Fibroblast of lung (primary cell): Measurements from ENCODE around the gene UGT1A5. TPM values are rescaled to one million over a fixed set of nuclear protein-coding genes. Genes with fewer than 3 reads are reported as not detected.

ENCODE experiments used
- DNase-seq, 2 donors: peaks; one replicate each; pipeline versions ENCODE4 v3.0.0 to v3.0.0-alpha.2; 2010; ENCODE audit warnings: low read depth in 2 of 2
- H2AFZ ChIP-seq: 2 replicates; pipeline ENCODE4 v1.5.1; 2012; ENCODE audit warnings: low read length, control low read depth, inconsistent platforms
- H3K27ac ChIP-seq: 2 replicates; pipeline ENCODE4 v1.5.1; 2011; ENCODE audit warnings: low read length, control low read depth; ENCODE audit not compliant: insufficient read depth
- H3K27me3 ChIP-seq: 2 replicates; pipeline ENCODE4 v1.5.1; 2011; ENCODE audit warnings: mild to moderate bottlenecking, low read length; ENCODE audit not compliant: control insufficient read depth, insufficient read depth
- H3K36me3 ChIP-seq: 2 replicates; pipeline ENCODE4 v1.5.1; 2011; ENCODE audit warnings: low read length; ENCODE audit not compliant: control insufficient read depth, insufficient read depth
- H3K4me1 ChIP-seq: 2 replicates; pipeline ENCODE4 v1.5.1; 2011; ENCODE audit warnings: low read length; ENCODE audit not compliant: control insufficient read depth, insufficient read depth; ENCODE audit errors: extremely low read depth
- H3K4me2 ChIP-seq: 2 replicates; pipeline ENCODE4 v1.5.1; 2011; ENCODE audit warnings: low read length, control low read depth; ENCODE audit not compliant: insufficient read depth; ENCODE audit errors: extremely low read depth
- H3K4me3 ChIP-seq, 4 experiments: fragments of 200-600 bp in 1 of 4; sonication (generic) in 1 of 4; replicated peaks in 1 of 4; 2 replicates each; pipeline ENCODE4 v1.5.1; 2011 to 2016; ENCODE audit warnings: low read length in 4 of 4, low read depth in 3 of 4, mild to moderate bottlenecking in 3 of 4, control low read depth in 2 of 4, inconsistent platforms in 1 of 4, mixed read lengths in 1 of 4; ENCODE audit not compliant: insufficient read depth in 1 of 4; ENCODE audit errors: control extremely low read depth in 1 of 4
- H3K79me2 ChIP-seq: 2 replicates; pipeline ENCODE4 v1.5.1; 2012; ENCODE audit warnings: mild to moderate bottlenecking, low read length, inconsistent platforms; ENCODE audit not compliant: control insufficient read depth, insufficient read depth
- H3K9ac ChIP-seq: 2 replicates; pipeline ENCODE4 v1.5.1; 2011; ENCODE audit warnings: mild to moderate bottlenecking, low read length, control low read depth; ENCODE audit not compliant: insufficient read depth
- H3K9me3 ChIP-seq: 2 replicates; pipeline ENCODE4 v1.5.1; 2012; ENCODE audit warnings: low read depth, low read length; ENCODE audit not compliant: control insufficient read depth, insufficient read depth
- H4K20me1 ChIP-seq: 2 replicates; pipeline ENCODE4 v1.5.1; 2011; ENCODE audit warnings: low read length; ENCODE audit not compliant: control insufficient read depth, insufficient read depth; ENCODE audit errors: extremely low read depth
- EZH2 ChIP-seq: IDR thresholded peaks from 2 replicates; pipeline ENCODE4 v1.5.1; 2012; ENCODE audit warnings: low read length, control low read depth, mild to moderate bottlenecking; ENCODE audit errors: missing control alignments
- polyA plus RNA-seq, 2 donors: library from polyadenylated mRNA; depleted of rRNA in 1 of 2; stranded (reverse) in 1 of 2; unstranded in 1 of 2; fragments of >200 nt; gene quantifications; 2 replicates each; pipeline ENCODE4 v1.2.1, GENCODE V29; 2011 to 2012; ENCODE audit warnings: missing spikeins in 1 of 2
- total RNA-seq: library from RNA; depleted of rRNA; stranded (reverse); fragments of >200 nt; gene quantifications from 2 replicates; pipeline ENCODE4 v1.2.1, GENCODE V29; 2014
- TF ChIP-seq, protein P1 (sequence below), 2 donors: IDR thresholded peaks in 1 of 2; conservative IDR thresholded peaks in 1 of 2; 1 replicate in 1 of 2; 2 replicates in 1 of 2; pipeline ENCODE4 v1.5.1; 2011 to 2012; ENCODE audit warnings: low read length in 2 of 2, control low read depth in 1 of 2, inconsistent platforms in 1 of 2, low read depth in 1 of 2, mild to moderate bottlenecking in 1 of 2

Gene UGT1A5
- total and polyA plus RNA-seq, 2 donors (not counting 1 experiment from before 2014, with no cell fraction given), result not detected

DNA sequence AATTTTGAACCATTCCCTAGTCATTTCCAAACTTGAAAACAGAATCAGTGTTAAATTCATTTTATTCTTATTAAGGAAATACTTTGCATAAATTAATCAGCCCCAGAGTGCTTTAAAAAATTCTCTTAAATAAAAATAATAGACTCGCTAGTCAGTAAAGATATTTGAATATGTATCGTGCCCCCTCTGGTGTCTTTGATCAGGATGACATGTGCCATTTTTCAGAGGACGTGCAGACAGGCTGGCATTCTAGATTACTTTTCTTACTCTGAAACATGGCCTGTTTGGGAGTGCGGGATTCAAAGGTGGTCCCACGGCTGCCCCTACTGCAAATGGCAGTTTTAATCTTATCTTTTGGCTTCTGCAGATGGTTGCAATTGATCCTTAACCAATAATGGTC lies 59.9 kb downstream of the UGT1A5 start:
- Histone ChIP-seq H3K4me2 (no peak overlapping the region), H3K9me3 (no peaks in the 10 kb centered on the region), H3K36me3 (no peaks in the 10 kb centered on the region), H3K79me2 (no peaks in the 10 kb centered on the region), H3K27ac (no peak overlapping the region), H3K4me1 (no peaks in the 10 kb centered on the region), H3K27me3 (no peaks in the 10 kb centered on the region), H2AFZ (no peak overlapping the region), H4K20me1 (no peaks in the 10 kb centered on the region), H3K4me3 (no peak overlapping the region), H3K9ac (no peak overlapping the region)
- no peak for TF ChIP-seq EZH2
- TF ChIP-seq, protein P1, sequence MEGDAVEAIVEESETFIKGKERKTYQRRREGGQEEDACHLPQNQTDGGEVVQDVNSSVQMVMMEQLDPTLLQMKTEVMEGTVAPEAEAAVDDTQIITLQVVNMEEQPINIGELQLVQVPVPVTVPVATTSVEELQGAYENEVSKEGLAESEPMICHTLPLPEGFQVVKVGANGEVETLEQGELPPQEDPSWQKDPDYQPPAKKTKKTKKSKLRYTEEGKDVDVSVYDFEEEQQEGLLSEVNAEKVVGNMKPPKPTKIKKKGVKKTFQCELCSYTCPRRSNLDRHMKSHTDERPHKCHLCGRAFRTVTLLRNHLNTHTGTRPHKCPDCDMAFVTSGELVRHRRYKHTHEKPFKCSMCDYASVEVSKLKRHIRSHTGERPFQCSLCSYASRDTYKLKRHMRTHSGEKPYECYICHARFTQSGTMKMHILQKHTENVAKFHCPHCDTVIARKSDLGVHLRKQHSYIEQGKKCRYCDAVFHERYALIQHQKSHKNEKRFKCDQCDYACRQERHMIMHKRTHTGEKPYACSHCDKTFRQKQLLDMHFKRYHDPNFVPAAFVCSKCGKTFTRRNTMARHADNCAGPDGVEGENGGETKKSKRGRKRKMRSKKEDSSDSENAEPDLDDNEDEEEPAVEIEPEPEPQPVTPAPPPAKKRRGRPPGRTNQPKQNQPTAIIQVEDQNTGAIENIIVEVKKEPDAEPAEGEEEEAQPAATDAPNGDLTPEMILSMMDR (conservative IDR thresholded peaks at IDR 0.05 in 1 of 2, IDR thresholded peaks at IDR 0.05 in 1 of 2; ENCODE audit: low read depth in 1 of 2, low read length in 2 of 2), result no peak
- no peak for DNase-seq

DNA sequence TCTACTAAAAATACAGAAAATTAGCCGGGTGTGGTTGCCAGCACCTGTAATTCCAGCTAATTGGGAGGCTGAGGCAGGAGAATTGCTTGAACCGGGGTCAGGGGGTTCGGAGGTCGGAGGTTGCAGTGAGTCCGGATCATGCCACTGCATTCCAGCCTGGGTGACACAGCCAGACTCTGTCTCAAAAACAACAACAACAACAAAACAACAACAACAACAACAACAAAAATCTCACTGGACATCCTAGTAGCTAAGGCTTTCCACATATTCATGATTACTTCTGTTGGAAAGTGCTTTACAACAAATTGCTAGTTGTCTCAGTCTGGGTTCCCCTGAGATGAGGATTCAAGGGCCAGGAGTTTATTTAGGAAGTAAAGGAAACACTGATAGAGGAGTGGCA lies 61.1 kb downstream of the UGT1A5 start:
- DNase-seq, result no peak

DNA sequence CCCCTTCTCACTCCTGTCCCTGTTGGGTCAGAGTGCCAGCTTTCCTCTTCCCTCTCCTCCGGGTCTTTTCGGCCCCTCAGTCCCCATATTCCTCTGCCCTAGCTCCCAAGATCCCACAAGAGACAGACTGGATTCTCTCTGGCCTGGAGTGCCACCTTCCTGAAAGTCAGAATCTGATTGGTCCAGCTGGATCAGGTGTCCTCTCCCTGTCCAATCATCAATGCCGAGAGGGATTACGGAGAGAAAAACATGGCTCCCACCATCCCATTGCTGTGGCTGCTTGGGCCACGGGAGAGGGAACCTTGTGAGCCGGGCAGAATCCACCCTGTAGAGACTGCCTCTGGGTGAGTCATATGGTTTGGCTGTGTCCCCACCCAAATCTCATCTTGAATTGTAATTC lies 62.7 kb downstream of the UGT1A5 start:
- H2AFZ ChIP-seq, result no peak overlapping the region
- no peak overlapping the region for H3K4me2 ChIP-seq
- no peak overlapping the region for H3K4me3 ChIP-seq
- H3K27me3 ChIP-seq, result no peaks in the 10 kb centered on the region
- no peak overlapping the region for H3K9ac ChIP-seq
- H3K9me3 ChIP-seq, result no peaks in the 10 kb centered on the region
- no peaks in the 10 kb centered on the region for H3K36me3 ChIP-seq
- no peaks in the 10 kb centered on the region for H3K4me1 ChIP-seq
- DNase-seq, result no peak
- no peak overlapping the region for H3K27ac ChIP-seq
- no peaks in the 10 kb centered on the region for H4K20me1 ChIP-seq
- no peak for TF ChIP-seq EZH2
- TF ChIP-seq, protein P1 (conservative IDR thresholded peaks at IDR 0.05 in 1 of 2, IDR thresholded peaks at IDR 0.05 in 1 of 2; ENCODE audit: low read depth in 1 of 2, low read length in 2 of 2), result no peak
- no peaks in the 10 kb centered on the region for H3K79me2 ChIP-seq

More for the DNA sequence above, 61.1 kb downstream of the UGT1A5 start:
- no peaks in the 10 kb centered on the region for H3K4me1 ChIP-seq
- H3K9me3 ChIP-seq, result no peaks in the 10 kb centered on the region
- no peak overlapping the region for H3K9ac ChIP-seq
- no peak overlapping the region for H3K4me2 ChIP-seq
- H3K27me3 ChIP-seq, result no peaks in the 10 kb centered on the region
- no peak overlapping the region for H3K27ac ChIP-seq
- H3K79me2 ChIP-seq, result no peaks in the 10 kb centered on the region
- H3K4me3 ChIP-seq, result no peak overlapping the region
- TF ChIP-seq, protein P1 (conservative IDR thresholded peaks at IDR 0.05 in 1 of 2, IDR thresholded peaks at IDR 0.05 in 1 of 2; ENCODE audit: low read depth in 1 of 2, low read length in 2 of 2), result no peak
- no peak for TF ChIP-seq EZH2
- no peak overlapping the region for H2AFZ ChIP-seq
- no peaks in the 10 kb centered on the region for H4K20me1 ChIP-seq
- H3K36me3 ChIP-seq, result no peaks in the 10 kb centered on the region
